WTC11 (cell line): ENCODE results near the gene RNF10. TPM values are rescaled to one million over a fixed set of nuclear protein-coding genes. Genes with fewer than 3 reads are reported as not detected.
A peak's percentile ranks its signal among the peaks of the same experiment; 100 is the strongest.

ENCODE experiments used
- ATAC-seq: fragments of 200-7000 bp; cut with Tn5 transposase; 2 replicates; pipeline ENCODE4 v1.10.0; 2021; ENCODE audit warnings: mild to moderate bottlenecking, moderate library complexity
- CTCF ChIA-PET: fragments of 300-600 bp; sonication (Branson Sonifier 250); formaldehyde crosslinking; loops from one replicate; lab custom pipeline; 2021; ENCODE audit warnings: antibody characterized with exemption; lab: Charles Lee
- POLR2A ChIA-PET: fragments of 350-600 bp; sonication (Branson Sonifier 250); formaldehyde crosslinking; loops from one replicate; lab custom pipeline; 2021; ENCODE audit warnings: antibody characterized with exemption; lab: Charles Lee
- DNase-seq: peaks from one replicate; pipeline ENCODE4 v3.0.0; 2021; ENCODE audit warnings: low spot score
- H3K27ac Mint-ChIP-seq: 2 replicates; pipeline ENCODE4 v1.8.0; 2021; ENCODE audit warnings: mixed read lengths
- H3K27me3 Mint-ChIP-seq: 2 replicates; pipeline ENCODE4 v1.8.0; 2021; ENCODE audit warnings: low read depth, mild to moderate bottlenecking, moderate library complexity, mixed read lengths
- H3K36me3 Mint-ChIP-seq: 2 replicates; pipeline ENCODE4 v1.8.0; 2021; ENCODE audit warnings: mixed read lengths
- H3K4me1 Mint-ChIP-seq: 2 replicates; pipeline ENCODE4 v1.8.0; 2022; ENCODE audit warnings: mixed read lengths
- H3K4me3 Mint-ChIP-seq: 2 replicates; pipeline ENCODE4 v1.8.0; 2021; ENCODE audit warnings: mild to moderate bottlenecking, moderate library complexity, mixed read lengths
- H3K9me3 Mint-ChIP-seq: 2 replicates; pipeline ENCODE4 v1.8.0; 2021; ENCODE audit warnings: mixed read lengths
- ATF1 ChIP-seq: sonication (generic); formaldehyde crosslinking; IDR thresholded peaks from 2 replicates; pipeline ENCODE4 v1.8.1; 2023; ENCODE audit warnings: mild to moderate bottlenecking, moderate library complexity, missing genetic modification reagents
- CREM ChIP-seq: sonication (generic); formaldehyde crosslinking; IDR thresholded peaks from 2 replicates; pipeline ENCODE4 v1.8.1; 2022; ENCODE audit warnings: mild to moderate bottlenecking, missing genetic modification reagents, moderate library complexity
- E2F5 ChIP-seq: sonication (generic); formaldehyde crosslinking; IDR thresholded peaks from 2 replicates; pipeline ENCODE4 v1.8.1; 2022; ENCODE audit warnings: mild to moderate bottlenecking, moderate library complexity, missing genetic modification reagents
- EMX1 ChIP-seq: fragments of 250-450 bp; sonication (Bioruptor Pico); IDR thresholded peaks from 2 replicates; pipeline ENCODE4 v1.8.0; 2021; ENCODE audit warnings: mild to moderate bottlenecking
- HMGA2 ChIP-seq: fragments of 250-450 bp; sonication (Bioruptor Pico); IDR thresholded peaks from 2 replicates; pipeline ENCODE4 v1.4.0; 2021; ENCODE audit warnings: mild to moderate bottlenecking, moderate library complexity
- JAZF1 ChIP-seq: fragments of 250-450 bp; sonication (Bioruptor Pico); IDR thresholded peaks from 2 replicates; pipeline ENCODE4 v1.9.0; 2021; ENCODE audit warnings: moderate library complexity, mild to moderate bottlenecking, inconsistent platforms
- KAT7 ChIP-seq: sonication (generic); formaldehyde crosslinking; IDR thresholded peaks from 2 replicates; pipeline ENCODE4 v1.8.1; 2023; ENCODE audit warnings: missing genetic modification reagents, mild to moderate bottlenecking, borderline replicate concordance
- RELA ChIP-seq: sonication (generic); formaldehyde crosslinking; IDR thresholded peaks from 2 replicates; pipeline ENCODE4 v1.8.1; 2022; ENCODE audit warnings: missing genetic modification reagents, mild to moderate bottlenecking, borderline replicate concordance
- RORB ChIP-seq: fragments of 250-450 bp; sonication (Bioruptor Pico); IDR thresholded peaks from 2 replicates; pipeline ENCODE4 v1.9.0; 2021; ENCODE audit warnings: mild to moderate bottlenecking
- TEAD1 ChIP-seq: sonication (generic); formaldehyde crosslinking; IDR thresholded peaks from 2 replicates; pipeline ENCODE4 v1.8.0; 2022; ENCODE audit warnings: mild to moderate bottlenecking, missing genetic modification reagents
- ZBTB21 ChIP-seq: sonication (generic); formaldehyde crosslinking; IDR thresholded peaks from 2 replicates; pipeline ENCODE4 v1.8.1; 2023; ENCODE audit warnings: mild to moderate bottlenecking, missing genetic modification reagents, borderline replicate concordance
- ZNF121 ChIP-seq: sonication (generic); formaldehyde crosslinking; IDR thresholded peaks from 2 replicates; pipeline ENCODE4 v1.8.0; 2023; ENCODE audit warnings: missing genetic modification reagents
- ZNF138 ChIP-seq: sonication (generic); formaldehyde crosslinking; conservative IDR thresholded peaks from 2 replicates; pipeline ENCODE4 v1.8.1; 2022; ENCODE audit warnings: mild to moderate bottlenecking, moderate library complexity, missing genetic modification reagents
- ZNF263 ChIP-seq: sonication (generic); formaldehyde crosslinking; IDR thresholded peaks from 2 replicates; pipeline ENCODE4 v1.8.1; 2022; ENCODE audit warnings: low read depth, mild to moderate bottlenecking, moderate library complexity, missing genetic modification reagents
- ZNF425 ChIP-seq: fragments of 250-450 bp; sonication (Bioruptor Pico); conservative IDR thresholded peaks from 2 replicates; pipeline ENCODE4 v1.9.0; 2021; ENCODE audit warnings: mild to moderate bottlenecking
- ZNF671 ChIP-seq: fragments of 250-450 bp; sonication (Bioruptor Pico); IDR thresholded peaks from 2 replicates; pipeline ENCODE4 v1.8.0; 2021; ENCODE audit warnings: mild to moderate bottlenecking
- total RNA-seq: library from RNA; stranded (reverse); gene quantifications from 3 replicates; pipeline ENCODE4 v1.2.3, GENCODE V29; 2021
- TF ChIP-seq, protein P1 (sequence below): sonication (generic); formaldehyde crosslinking; IDR thresholded peaks from 2 replicates; pipeline ENCODE4 v1.8.0; 2023; ENCODE audit warnings: missing genetic modification reagents, mild to moderate bottlenecking, borderline replicate concordance
- TF ChIP-seq, protein P2 (sequence below): sonication (generic); formaldehyde crosslinking; IDR thresholded peaks from 2 replicates; pipeline ENCODE4 v1.8.0; 2022; ENCODE audit warnings: mild to moderate bottlenecking, missing genetic modification reagents
- TF ChIP-seq, protein P3 (sequence below): fragments of 200-600 bp; IDR thresholded peaks from 2 replicates; pipeline ENCODE4 v1.8.0; 2022; ENCODE audit warnings: antibody characterized with exemption
- TF ChIP-seq, protein P4 (sequence below): sonication (generic); formaldehyde crosslinking; IDR thresholded peaks from 2 replicates; pipeline ENCODE4 v1.8.1; 2022; ENCODE audit warnings: missing genetic modification reagents, borderline replicate concordance
- TF ChIP-seq, protein P5 (sequence below): fragments of 250-450 bp; sonication (Bioruptor Pico); IDR thresholded peaks from 2 replicates; pipeline ENCODE4 v1.8.0; 2021; ENCODE audit warnings: mild to moderate bottlenecking
- TF ChIP-seq, protein P6 (sequence below): fragments of 250-450 bp; sonication (Bioruptor Pico); IDR thresholded peaks from 2 replicates; pipeline ENCODE4 v1.9.0; 2021; ENCODE audit warnings: moderate library complexity, mild to moderate bottlenecking, inconsistent platforms, borderline replicate concordance

RNF10 gene
- total RNA-seq, 1 experiment from 2014 or later: 160 TPM

DNA sequence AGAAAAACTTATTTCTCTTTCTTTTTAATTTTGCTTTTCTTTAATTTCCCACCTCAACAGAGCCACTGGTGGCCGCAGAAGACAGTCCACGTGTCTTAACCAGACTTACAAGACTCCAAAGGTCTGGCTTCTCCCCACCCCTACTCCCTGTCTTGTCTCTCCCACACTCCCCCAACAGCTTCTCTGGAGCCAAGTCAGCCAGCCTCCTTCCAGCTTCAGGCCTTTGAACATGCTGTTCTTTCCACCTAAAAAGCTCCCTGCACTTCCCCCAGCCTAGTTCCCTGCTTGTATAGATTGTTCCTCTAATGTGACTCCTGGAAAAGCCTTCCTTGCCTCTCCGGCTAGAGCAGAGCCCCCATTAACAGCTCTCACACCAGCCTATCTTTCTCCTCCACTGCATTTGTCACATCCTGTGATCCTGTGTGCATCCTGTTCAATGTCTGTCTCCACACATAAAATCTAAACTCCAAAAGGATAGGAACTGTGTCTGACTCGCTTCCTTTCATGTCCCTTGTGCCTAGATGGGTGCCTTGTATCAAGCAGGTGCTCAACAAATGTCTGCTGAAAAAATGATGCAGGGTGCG, 46.0 kb upstream of the RNF10 start:
- no peaks in the 10 kb centered on the region for H3K4me1 Mint-ChIP-seq
- POLR2A ChIA-PET: no interaction called here

DNA sequence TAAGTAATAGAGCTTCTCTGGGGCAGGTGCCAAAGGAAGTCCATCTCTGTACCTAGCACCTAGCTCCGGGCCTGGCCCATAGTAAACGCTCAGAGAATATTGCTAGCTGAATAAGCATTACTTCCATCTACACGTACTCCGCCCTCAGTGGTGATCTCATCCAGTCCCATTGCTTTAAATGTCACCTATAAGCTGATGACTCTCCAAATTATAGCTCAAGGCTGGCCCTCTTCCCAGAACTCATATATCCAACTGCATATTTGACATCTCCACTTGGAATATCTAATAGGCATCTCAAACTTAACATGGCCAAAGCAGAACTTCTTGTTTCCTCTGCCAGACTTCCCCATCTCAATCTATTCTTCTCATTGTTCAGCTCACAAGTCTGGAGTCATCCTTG, 45.1 kb upstream of the RNF10 start:
- DNase-seq: no peak
- ATAC-seq: no peak
- Mint-ChIP-seq H3K36me3 (no peaks in the 10 kb centered on the region), H3K4me3 (no peak overlapping the region), H3K9me3 (no peaks in the 10 kb centered on the region), H3K4me1 (no peaks in the 10 kb centered on the region), H3K27me3 (no peaks in the 10 kb centered on the region), H3K27ac (0 out of 2 replicates have a peak overlapping the region, but pooled peaks have one; percentile 0)
- ChIA-PET POLR2A (no interaction called here), CTCF (interaction anchor here (1.1 to 1.9 kb wide), 2 partner anchors 14 to 23 kb away, joined by 4 read pairs; no protein-coding TSS in a partner anchor)
- TF ChIP-seq E2F5: no peak
- TF ChIP-seq RELA (CRISPR knock-in tag): no peak
- TF ChIP-seq RORB (CRISPR knock-in tag): no peak
- no peak for TF ChIP-seq ZNF671 (CRISPR knock-in tag)
- TF ChIP-seq ZNF138 (CRISPR knock-in tag): no peak
- TF ChIP-seq, protein P1, sequence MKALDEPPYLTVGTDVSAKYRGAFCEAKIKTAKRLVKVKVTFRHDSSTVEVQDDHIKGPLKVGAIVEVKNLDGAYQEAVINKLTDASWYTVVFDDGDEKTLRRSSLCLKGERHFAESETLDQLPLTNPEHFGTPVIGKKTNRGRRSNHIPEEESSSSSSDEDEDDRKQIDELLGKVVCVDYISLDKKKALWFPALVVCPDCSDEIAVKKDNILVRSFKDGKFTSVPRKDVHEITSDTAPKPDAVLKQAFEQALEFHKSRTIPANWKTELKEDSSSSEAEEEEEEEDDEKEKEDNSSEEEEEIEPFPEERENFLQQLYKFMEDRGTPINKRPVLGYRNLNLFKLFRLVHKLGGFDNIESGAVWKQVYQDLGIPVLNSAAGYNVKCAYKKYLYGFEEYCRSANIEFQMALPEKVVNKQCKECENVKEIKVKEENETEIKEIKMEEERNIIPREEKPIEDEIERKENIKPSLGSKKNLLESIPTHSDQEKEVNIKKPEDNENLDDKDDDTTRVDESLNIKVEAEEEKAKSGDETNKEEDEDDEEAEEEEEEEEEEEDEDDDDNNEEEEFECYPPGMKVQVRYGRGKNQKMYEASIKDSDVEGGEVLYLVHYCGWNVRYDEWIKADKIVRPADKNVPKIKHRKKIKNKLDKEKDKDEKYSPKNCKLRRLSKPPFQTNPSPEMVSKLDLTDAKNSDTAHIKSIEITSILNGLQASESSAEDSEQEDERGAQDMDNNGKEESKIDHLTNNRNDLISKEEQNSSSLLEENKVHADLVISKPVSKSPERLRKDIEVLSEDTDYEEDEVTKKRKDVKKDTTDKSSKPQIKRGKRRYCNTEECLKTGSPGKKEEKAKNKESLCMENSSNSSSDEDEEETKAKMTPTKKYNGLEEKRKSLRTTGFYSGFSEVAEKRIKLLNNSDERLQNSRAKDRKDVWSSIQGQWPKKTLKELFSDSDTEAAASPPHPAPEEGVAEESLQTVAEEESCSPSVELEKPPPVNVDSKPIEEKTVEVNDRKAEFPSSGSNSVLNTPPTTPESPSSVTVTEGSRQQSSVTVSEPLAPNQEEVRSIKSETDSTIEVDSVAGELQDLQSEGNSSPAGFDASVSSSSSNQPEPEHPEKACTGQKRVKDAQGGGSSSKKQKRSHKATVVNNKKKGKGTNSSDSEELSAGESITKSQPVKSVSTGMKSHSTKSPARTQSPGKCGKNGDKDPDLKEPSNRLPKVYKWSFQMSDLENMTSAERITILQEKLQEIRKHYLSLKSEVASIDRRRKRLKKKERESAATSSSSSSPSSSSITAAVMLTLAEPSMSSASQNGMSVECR (CRISPR knock-in tag): no peak
- TF ChIP-seq, protein P2, sequence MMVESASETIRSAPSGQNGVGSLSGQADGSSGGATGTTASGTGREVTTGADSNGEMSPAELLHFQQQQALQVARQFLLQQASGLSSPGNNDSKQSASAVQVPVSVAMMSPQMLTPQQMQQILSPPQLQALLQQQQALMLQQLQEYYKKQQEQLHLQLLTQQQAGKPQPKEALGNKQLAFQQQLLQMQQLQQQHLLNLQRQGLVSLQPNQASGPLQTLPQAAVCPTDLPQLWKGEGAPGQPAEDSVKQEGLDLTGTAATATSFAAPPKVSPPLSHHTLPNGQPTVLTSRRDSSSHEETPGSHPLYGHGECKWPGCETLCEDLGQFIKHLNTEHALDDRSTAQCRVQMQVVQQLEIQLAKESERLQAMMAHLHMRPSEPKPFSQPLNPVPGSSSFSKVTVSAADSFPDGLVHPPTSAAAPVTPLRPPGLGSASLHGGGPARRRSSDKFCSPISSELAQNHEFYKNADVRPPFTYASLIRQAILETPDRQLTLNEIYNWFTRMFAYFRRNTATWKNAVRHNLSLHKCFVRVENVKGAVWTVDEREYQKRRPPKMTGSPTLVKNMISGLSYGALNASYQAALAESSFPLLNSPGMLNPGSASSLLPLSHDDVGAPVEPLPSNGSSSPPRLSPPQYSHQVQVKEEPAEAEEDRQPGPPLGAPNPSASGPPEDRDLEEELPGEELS (CRISPR knock-in tag): no peak
- TF ChIP-seq, protein P3, sequence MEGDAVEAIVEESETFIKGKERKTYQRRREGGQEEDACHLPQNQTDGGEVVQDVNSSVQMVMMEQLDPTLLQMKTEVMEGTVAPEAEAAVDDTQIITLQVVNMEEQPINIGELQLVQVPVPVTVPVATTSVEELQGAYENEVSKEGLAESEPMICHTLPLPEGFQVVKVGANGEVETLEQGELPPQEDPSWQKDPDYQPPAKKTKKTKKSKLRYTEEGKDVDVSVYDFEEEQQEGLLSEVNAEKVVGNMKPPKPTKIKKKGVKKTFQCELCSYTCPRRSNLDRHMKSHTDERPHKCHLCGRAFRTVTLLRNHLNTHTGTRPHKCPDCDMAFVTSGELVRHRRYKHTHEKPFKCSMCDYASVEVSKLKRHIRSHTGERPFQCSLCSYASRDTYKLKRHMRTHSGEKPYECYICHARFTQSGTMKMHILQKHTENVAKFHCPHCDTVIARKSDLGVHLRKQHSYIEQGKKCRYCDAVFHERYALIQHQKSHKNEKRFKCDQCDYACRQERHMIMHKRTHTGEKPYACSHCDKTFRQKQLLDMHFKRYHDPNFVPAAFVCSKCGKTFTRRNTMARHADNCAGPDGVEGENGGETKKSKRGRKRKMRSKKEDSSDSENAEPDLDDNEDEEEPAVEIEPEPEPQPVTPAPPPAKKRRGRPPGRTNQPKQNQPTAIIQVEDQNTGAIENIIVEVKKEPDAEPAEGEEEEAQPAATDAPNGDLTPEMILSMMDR: no peak
- TF ChIP-seq, protein P4, sequence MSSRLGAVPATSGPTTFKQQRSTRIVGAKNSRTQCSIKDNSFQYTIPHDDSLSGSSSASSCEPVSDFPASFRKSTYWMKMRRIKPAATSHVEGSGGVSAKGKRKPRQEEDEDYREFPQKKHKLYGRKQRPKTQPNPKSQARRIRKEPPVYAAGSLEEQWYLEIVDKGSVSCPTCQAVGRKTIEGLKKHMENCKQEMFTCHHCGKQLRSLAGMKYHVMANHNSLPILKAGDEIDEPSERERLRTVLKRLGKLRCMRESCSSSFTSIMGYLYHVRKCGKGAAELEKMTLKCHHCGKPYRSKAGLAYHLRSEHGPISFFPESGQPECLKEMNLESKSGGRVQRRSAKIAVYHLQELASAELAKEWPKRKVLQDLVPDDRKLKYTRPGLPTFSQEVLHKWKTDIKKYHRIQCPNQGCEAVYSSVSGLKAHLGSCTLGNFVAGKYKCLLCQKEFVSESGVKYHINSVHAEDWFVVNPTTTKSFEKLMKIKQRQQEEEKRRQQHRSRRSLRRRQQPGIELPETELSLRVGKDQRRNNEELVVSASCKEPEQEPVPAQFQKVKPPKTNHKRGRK (CRISPR knock-in tag): no peak

More for the DNA sequence above, 46.0 kb upstream of the RNF10 start:
- Mint-ChIP-seq H3K9me3 (no peaks in the 10 kb centered on the region), H3K4me3 (no peak overlapping the region), H3K27ac (no peak overlapping the region), H3K27me3 (no peaks in the 10 kb centered on the region), H3K36me3 (no peaks in the 10 kb centered on the region)
- ATAC-seq (no peak), DNase-seq (no peak)
- CTCF ChIA-PET: interaction anchor here (1.0 to 1.9 kb wide), 3 partner anchors 13 to 58 kb away, joined by 3 to 4 read pairs (median 4); no protein-coding TSS in a partner anchor
- TF ChIP-seq ZBTB21 (CRISPR knock-in tag) (no peak), ZNF425 (no peak), KAT7 (CRISPR knock-in tag) (no peak), EMX1 (no peak), ATF1 (no peak), HMGA2 (CRISPR knock-in tag) (no peak), JAZF1 (CRISPR knock-in tag) (no peak), ZNF263 (CRISPR knock-in tag) (no peak), ZNF121 (CRISPR knock-in tag) (no peak), CREM (no peak), TEAD1 (CRISPR knock-in tag) (no peak)
- TF ChIP-seq, protein P5, sequence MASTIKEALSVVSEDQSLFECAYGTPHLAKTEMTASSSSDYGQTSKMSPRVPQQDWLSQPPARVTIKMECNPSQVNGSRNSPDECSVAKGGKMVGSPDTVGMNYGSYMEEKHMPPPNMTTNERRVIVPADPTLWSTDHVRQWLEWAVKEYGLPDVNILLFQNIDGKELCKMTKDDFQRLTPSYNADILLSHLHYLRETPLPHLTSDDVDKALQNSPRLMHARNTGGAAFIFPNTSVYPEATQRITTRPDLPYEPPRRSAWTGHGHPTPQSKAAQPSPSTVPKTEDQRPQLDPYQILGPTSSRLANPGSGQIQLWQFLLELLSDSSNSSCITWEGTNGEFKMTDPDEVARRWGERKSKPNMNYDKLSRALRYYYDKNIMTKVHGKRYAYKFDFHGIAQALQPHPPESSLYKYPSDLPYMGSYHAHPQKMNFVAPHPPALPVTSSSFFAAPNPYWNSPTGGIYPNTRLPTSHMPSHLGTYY: no peak
- TF ChIP-seq, protein P6, sequence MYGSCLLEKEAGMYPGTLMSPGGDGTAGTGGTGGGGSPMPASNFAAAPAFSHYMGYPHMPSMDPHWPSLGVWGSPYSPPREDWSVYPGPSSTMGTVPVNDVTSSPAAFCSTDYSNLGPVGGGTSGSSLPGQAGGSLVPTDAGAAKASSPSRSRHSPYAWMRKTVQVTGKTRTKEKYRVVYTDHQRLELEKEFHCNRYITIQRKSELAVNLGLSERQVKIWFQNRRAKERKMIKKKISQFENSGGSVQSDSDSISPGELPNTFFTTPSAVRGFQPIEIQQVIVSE: no peak
